ENCODE measurements around the gene CEACAM19.

The CEACAM19 gene

DNA sequence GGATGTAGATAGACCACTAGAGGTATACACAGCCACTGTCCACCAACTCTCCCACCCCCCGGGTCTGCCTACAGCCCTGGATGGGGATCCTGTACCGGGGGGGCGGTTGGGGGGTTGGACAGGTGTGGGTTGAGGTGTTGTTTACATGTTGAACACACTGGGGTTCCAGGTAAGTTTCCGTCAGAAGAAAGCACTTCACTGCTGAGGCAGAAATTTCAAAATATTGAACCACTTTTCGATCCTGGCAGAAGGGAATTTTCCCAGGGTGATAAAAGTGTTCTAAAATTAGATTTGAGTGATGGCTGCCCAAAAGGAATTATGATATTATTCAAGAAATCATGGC, 21.1 kb downstream of the CEACAM19 start:
- Mint-ChIP-seq H3K27ac (peak overlapping the region; percentile 59), H3K27me3 (peaks cover 9% of the 10 kb centered on the region), H3K4me1 (peaks cover 18% of the 10 kb centered on the region), H3K36me3 (no peaks in the 10 kb centered on the region), H3K9me3 (no peaks in the 10 kb centered on the region), H3K4me3 (peak overlapping the region; percentile 68)
- ATAC-seq (ENCODE audit: low read depth) = peak; percentile 34
- no peak for DNase-seq (ENCODE audit: low spot score in 2 of 2)

DNA sequence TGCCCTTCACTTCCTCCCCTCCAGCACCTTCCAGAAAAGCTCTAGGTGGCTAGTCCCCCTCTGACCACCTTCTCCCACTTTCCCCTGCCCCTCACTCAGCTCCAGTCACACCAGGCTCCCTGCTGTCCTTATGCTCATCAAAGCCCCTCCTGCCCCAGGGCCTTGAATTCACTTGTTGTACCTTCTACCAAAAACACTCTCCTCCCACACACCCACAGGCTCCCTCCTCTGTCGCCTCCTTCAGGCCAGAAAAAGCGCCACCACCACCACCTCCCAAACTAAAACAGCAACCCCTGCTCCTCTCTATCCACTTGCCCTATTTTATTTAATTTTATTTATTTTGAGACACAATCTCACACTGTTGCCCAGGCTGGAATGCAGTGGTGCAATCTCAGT, 22.9 kb downstream of the CEACAM19 start:
- Mint-ChIP-seq H3K27ac (no peak overlapping the region), H3K4me3 (no peak overlapping the region), H3K27me3 (peaks cover 12% of the 10 kb centered on the region), H3K4me1 (peaks cover 15% of the 10 kb centered on the region), H3K9me3 (no peaks in the 10 kb centered on the region), H3K36me3 (no peaks in the 10 kb centered on the region)
- ATAC-seq (ENCODE audit: low read depth) (no peak), DNase-seq (ENCODE audit: low spot score in 2 of 2) (no peak)

DNA sequence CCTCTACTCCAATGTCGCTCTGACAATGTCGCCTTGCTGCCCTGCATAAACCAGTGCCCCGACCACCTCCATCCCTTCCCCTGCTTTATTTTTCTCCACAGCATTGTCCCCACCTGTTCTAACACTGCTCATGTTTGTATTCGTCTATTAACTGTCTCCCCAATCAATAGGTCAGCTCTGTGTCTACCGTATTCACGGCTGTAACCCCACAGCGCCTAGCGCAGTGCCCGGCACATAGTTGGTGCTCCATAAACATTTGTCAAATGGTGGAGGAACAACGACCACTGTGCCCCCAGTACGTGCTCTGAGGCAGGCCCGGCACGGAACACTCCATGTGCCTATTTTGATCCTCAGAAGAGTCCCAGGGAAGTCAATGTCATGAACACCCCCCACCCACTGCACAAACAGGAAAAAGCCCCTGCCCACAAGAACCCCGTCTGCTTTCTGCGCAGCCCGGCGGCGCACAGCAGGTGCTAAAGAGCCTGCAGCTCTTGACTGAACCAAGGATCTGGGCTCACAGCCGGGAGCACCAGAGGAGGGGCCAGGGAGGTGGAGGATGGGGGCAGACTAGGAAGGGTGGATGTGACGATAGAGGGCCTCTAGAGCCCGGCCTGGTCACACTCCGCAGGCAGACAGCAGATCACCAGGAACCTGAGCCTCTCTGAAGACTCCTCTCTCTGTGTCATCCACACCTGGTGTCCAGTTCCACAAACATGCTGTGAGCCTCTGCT, 25.8 kb downstream of the CEACAM19 start:
- no peaks in the 10 kb centered on the region for H3K9me3 Mint-ChIP-seq
- H3K4me1 Mint-ChIP-seq = peaks cover 4% of the 10 kb centered on the region
- DNase-seq (ENCODE audit: low spot score in 2 of 2) (no peak), ATAC-seq (ENCODE audit: low read depth) (no peak)
- H3K27me3 Mint-ChIP-seq = peaks cover 12% of the 10 kb centered on the region
- no peaks in the 10 kb centered on the region for H3K36me3 Mint-ChIP-seq
- no peak overlapping the region for H3K27ac Mint-ChIP-seq
- H3K4me3 Mint-ChIP-seq = no peak overlapping the region

DNA sequence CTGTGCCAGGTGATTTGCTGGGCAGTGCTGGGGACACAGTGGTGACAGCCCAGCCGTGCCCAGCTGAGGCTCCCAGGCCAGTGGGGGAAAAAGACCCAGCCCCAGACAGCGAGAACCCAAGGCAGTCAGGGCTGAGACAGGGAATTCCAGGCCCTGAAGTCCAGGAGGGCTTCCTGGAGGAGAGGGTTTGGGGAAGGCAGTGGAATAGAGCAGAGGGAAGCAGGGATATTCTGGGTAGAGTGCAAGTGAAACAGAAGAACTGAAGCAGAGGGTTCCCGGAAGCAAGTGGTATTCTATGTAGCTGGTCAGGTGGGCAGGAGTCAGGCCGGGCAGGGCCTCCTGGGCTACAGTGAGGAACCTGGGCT, 26.4 kb downstream of the CEACAM19 start:
- Mint-ChIP-seq H3K4me1 (peaks cover 2% of the 10 kb centered on the region), H3K36me3 (no peaks in the 10 kb centered on the region), H3K27me3 (peaks cover 13% of the 10 kb centered on the region), H3K4me3 (no peak overlapping the region), H3K27ac (no peak overlapping the region), H3K9me3 (no peaks in the 10 kb centered on the region)
- ATAC-seq (ENCODE audit: low read depth) = no peak
- no peak for DNase-seq (ENCODE audit: low spot score in 2 of 2)

DNA sequence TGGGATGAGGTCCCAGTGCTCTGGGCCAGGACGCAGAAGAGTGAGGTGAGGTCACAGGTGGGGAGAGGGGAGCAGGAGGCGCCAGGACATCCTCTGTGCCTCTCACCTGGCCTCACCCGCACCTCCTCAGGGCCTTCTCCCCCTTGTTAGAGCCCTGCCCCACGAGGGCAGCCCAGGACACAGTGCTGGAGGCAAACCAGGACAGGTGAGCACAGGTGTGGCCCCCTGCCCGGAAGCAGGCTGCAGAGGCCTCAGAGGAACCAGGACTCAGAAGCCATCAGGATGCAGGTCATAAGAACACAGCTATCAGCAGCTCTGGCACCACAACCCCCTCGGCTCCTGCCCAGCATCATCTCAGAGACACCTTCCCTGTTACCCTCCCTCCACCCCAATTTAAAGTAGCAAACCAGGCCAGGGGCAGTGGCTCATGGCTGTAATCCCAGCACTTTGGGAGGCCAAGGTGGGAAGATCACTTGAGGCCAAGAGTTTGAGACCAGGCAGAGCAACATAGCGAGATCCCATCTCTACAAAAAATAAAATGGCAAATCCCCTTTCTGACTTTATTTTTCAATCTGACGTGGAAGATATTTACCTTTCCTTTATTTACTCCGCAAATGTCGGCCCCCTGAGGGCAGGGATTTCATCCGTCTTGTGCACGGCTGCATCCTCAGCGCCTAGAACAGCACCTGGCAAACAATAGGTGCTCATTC, 27.4 kb downstream of the CEACAM19 start, which contains the start of gene CEACAM16:
Gene CEACAM16 (plus strand): TSS at position 660 of the 710 bp plus-strand sequence. CDS start 2,306 bp downstream, outside the sequence.
- no peaks in the 10 kb centered on the region for H3K36me3 Mint-ChIP-seq
- no peaks in the 10 kb centered on the region for H3K4me1 Mint-ChIP-seq
- no peak for DNase-seq (ENCODE audit: low spot score in 2 of 2)
- H3K9me3 Mint-ChIP-seq = no peaks in the 10 kb centered on the region
- peaks cover 16% of the 10 kb centered on the region for H3K27me3 Mint-ChIP-seq
- H3K4me3 Mint-ChIP-seq = no peak within 1 kb of the TSS
- no peak within 1 kb of the TSS for H3K27ac Mint-ChIP-seq
- no peak for ATAC-seq (ENCODE audit: low read depth)

DNA sequence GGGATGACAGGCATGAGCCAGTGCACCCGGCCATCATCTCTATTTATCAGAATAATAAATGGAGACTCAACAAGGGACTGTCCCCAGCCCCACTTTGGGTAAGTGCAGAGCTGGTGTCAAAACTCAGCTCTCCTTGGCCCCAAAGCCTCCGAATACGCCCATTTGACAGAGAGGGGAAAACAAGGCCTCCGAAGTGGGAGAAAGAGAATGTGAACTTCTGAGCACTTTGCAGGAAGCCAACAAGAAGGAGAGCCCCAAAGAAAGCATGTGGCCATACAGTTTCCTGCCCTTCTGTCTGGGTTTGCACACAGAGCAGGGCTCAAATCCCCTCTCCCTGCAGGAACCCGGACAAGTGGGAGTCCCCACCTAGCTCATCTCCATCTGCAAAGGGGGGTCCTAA, 29.3 kb downstream of the CEACAM19 start:
- no peak overlapping the region for H3K27ac Mint-ChIP-seq
- H3K4me1 Mint-ChIP-seq = no peaks in the 10 kb centered on the region
- no peak for DNase-seq (ENCODE audit: low spot score in 2 of 2)
- no peaks in the 10 kb centered on the region for H3K9me3 Mint-ChIP-seq
- H3K36me3 Mint-ChIP-seq = no peaks in the 10 kb centered on the region
- no peak overlapping the region for H3K4me3 Mint-ChIP-seq
- peaks cover 20% of the 10 kb centered on the region for H3K27me3 Mint-ChIP-seq
- no peak for ATAC-seq (ENCODE audit: low read depth)

DNA sequence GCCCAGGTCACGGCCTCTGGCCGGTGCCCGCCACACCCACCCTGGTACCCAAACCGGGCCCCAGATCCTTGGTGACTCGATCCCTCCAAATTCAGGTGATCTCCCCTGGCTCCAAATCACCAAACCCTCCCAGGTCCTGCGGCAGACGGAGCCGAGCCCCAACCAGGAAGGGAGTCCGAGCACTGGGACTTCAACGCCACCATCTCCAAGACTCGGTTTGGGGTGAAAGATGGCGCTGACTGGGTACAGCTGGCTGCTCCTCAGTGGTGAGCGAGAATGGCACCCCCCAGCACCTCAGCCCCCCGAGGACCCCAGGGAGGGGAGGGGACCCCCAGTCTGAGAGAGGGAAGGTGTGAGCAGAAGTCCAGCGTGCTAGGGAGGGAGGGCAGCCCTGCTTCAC, 29.9 kb downstream of the CEACAM19 start:
- H3K36me3 Mint-ChIP-seq = no peaks in the 10 kb centered on the region
- H3K9me3 Mint-ChIP-seq = no peaks in the 10 kb centered on the region
- DNase-seq (ENCODE audit: low spot score in 2 of 2) = no peak
- no peak overlapping the region for H3K27ac Mint-ChIP-seq
- no peaks in the 10 kb centered on the region for H3K4me1 Mint-ChIP-seq
- peaks cover 22% of the 10 kb centered on the region for H3K27me3 Mint-ChIP-seq
- no peak for ATAC-seq (ENCODE audit: low read depth)
- H3K4me3 Mint-ChIP-seq = no peak overlapping the region

DNA sequence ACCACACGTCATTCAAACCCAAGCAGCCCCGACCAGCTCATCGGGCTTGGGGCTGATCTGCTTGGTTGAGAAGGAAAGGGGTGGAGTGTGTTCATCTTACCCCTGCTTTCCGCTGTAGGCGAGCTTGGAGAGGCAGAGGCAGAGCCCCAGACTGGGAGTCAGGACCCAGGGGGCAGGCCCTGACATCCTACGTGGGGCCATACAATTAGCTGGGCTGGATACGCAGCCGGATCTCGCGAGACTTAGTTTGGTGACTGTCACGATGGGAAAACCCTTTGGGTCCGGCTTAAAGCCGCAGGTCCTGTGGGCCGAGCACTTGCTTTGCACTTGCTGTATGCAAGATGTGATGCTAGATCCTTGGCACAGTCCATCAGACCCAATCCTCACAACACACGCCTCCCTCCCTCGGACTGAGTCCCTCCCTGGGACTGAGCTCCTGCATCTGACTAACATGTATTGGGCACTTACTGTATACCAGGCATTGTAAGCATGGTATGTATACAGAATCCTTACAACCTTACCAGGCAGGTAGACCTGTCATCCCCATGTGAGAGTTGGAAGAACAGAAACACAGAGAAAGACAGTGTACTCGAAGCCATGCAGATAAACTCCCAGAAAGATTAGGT, 31.4 kb downstream of the CEACAM19 start:
- DNase-seq (ENCODE audit: low spot score in 2 of 2) (no peak), ATAC-seq (ENCODE audit: low read depth) (no peak)
- Mint-ChIP-seq H3K27ac (no peak overlapping the region), H3K4me3 (no peak overlapping the region), H3K9me3 (no peaks in the 10 kb centered on the region), H3K36me3 (no peaks in the 10 kb centered on the region), H3K27me3 (peaks cover 16% of the 10 kb centered on the region), H3K4me1 (no peaks in the 10 kb centered on the region)

DNA sequence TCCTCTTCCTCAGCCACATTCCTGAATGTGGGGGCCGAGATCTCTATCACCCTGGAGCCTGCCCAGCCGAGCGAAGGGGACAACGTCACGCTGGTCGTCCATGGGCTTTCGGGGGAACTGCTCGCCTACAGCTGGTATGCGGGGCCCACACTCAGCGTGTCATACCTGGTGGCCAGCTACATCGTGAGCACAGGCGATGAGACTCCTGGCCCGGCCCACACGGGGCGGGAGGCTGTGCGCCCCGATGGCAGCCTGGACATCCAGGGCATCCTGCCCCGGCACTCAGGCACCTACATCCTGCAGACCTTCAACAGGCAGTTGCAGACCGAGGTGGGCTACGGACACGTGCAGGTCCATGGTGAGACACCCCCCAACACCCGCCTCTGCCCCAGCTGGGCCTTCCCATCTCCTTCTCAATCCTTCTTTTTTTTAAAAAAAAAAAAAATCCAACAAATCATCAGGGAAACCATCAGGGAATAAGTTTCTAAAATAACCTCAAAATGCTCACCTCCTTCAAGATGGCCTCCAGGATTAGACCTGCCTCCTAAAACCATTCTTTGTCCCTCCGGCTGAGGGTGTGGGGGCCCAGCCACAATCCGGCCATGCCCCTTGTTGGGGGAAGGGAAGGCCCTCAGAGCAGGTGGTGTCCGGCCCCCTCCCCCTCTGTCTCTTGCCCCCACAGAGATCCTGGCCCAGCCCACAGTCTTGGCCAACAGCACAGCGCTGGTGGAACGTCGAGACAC, 32.2 kb downstream of the CEACAM19 start:
- H3K27ac Mint-ChIP-seq = no peak overlapping the region
- no peak for DNase-seq (ENCODE audit: low spot score in 2 of 2)
- no peaks in the 10 kb centered on the region for H3K4me1 Mint-ChIP-seq
- H3K27me3 Mint-ChIP-seq = peaks cover 9% of the 10 kb centered on the region
- no peak overlapping the region for H3K4me3 Mint-ChIP-seq
- no peaks in the 10 kb centered on the region for H3K9me3 Mint-ChIP-seq
- no peak for ATAC-seq (ENCODE audit: low read depth)
- no peaks in the 10 kb centered on the region for H3K36me3 Mint-ChIP-seq

DNA sequence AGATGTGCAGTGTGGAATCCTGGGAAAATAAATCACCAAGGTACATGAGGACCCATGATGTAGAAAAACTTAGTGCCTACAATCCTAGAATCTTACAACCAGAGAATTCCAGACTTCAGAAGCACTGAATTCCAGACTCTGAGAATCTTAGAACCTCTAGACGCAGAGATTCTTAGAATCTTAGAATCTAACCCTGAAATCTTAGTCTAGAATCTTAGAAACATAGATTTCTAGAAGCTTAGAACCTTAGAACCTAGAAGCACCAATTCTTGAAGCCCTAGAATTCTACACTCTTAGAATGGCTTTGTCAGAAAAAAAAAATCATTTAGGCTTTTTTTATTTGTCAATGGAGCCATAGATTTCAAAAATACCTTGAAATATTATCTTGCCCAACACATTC, 33.7 kb downstream of the CEACAM19 start:
- Mint-ChIP-seq H3K9me3 (no peaks in the 10 kb centered on the region), H3K27me3 (peaks cover 9% of the 10 kb centered on the region), H3K36me3 (no peaks in the 10 kb centered on the region), H3K27ac (no peak overlapping the region), H3K4me3 (no peak overlapping the region), H3K4me1 (no peaks in the 10 kb centered on the region)
- ATAC-seq (ENCODE audit: low read depth) (no peak), DNase-seq (ENCODE audit: low spot score in 2 of 2) (no peak)

DNA sequence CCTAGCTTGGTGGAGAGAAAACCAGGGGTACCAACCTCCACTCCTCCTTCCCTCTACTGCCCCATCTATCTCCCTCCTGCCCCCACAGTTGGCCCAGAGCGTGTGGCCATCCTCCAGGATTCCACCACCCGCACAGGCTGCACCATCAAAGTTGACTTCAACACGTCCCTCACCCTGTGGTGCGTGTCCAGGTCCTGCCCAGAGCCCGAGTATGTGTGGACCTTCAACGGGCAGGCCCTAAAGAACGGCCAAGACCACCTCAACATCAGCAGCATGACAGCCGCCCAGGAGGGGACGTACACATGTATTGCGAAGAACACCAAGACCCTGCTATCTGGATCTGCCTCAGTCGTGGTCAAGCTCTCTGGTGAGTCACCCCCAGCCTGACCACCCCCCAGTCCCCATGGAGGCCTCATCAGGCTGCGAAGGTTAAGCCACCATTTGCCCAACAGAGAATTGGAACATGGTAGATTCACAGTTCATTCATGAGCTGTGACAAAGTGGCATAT, 34.3 kb downstream of the CEACAM19 start:
- Mint-ChIP-seq H3K4me3 (no peak overlapping the region), H3K27me3 (peaks cover 13% of the 10 kb centered on the region), H3K4me1 (no peaks in the 10 kb centered on the region), H3K36me3 (no peaks in the 10 kb centered on the region), H3K9me3 (no peaks in the 10 kb centered on the region), H3K27ac (no peak overlapping the region)
- ATAC-seq (ENCODE audit: low read depth) (no peak), DNase-seq (ENCODE audit: low spot score in 2 of 2) (no peak)

DNA sequence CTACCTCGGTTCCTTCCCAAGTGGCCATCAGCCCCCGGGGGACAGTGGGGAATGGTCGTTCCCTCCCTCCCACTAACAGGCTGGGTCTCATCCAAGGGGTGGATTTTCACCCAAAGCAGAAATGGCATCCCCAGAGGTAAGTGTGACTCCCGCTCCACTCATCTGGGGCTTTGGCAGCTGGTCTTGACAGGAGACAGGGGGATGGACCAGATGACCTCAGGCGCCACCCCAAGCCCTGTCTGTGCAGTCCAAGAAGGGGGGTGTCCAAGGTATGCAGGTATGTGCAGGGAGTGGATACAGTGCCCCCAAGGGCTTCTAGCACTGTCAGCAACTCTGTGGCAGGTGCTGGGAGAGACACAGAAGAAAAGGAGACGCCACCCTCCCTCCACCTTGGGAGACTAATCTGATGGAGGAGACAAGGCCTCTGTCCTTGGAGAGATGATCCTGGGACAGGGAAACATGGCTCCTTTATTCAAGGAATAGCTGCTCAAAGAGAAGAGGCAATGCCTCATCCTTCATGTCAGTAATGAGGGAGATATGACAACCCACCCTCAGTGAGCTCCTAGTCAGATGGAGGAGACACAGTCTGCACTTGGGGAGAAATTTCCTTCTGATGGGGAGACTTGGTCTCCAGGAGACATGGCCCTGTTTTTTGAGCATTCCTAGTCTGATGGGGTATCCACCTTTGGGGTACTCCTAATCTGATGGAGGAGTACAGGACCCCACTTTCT, 35.4 kb downstream of the CEACAM19 start:
- peaks cover 15% of the 10 kb centered on the region for H3K27me3 Mint-ChIP-seq
- no peaks in the 10 kb centered on the region for H3K4me1 Mint-ChIP-seq
- DNase-seq (ENCODE audit: low spot score in 2 of 2) (no peak), ATAC-seq (ENCODE audit: low read depth) (no peak)
- no peak overlapping the region for H3K4me3 Mint-ChIP-seq
- H3K27ac Mint-ChIP-seq = no peak overlapping the region
- H3K9me3 Mint-ChIP-seq = no peaks in the 10 kb centered on the region
- no peaks in the 10 kb centered on the region for H3K36me3 Mint-ChIP-seq

DNA sequence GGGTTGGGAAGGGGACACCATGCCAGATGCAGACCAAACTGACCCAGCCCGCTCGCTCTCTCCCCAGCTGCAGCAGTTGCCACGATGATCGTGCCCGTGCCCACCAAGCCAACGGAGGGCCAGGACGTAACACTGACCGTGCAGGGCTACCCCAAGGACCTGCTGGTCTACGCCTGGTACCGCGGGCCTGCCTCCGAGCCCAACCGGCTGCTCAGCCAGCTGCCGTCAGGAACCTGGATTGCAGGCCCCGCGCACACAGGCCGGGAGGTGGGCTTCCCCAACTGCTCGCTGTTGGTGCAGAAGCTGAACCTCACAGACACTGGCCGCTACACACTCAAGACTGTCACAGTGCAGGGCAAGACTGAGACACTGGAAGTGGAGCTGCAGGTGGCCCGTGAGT, 36.5 kb downstream of the CEACAM19 start:
- Mint-ChIP-seq H3K4me1 (no peaks in the 10 kb centered on the region), H3K27me3 (peaks cover 13% of the 10 kb centered on the region), H3K27ac (no peak overlapping the region), H3K36me3 (no peaks in the 10 kb centered on the region), H3K4me3 (no peak overlapping the region), H3K9me3 (no peaks in the 10 kb centered on the region)
- ATAC-seq (ENCODE audit: low read depth) (no peak), DNase-seq (ENCODE audit: low spot score in 2 of 2) (no peak)
